H1 (cell line): ENCODE results near the gene NHLH2. TPM values are rescaled to one million over a fixed set of nuclear protein-coding genes. Genes with fewer than 3 reads are reported as not detected.

ENCODE experiments used
- CTCF ChIA-PET: fragments of 300-600 bp; sonication (Branson Sonifier 250); formaldehyde crosslinking; loops from one replicate; lab custom pipeline; 2021; ENCODE audit not compliant: partially characterized antibody; lab: Charles Lee
- POLR2A ChIA-PET: fragments of 300-600 bp; sonication (Branson Sonifier 250); formaldehyde crosslinking; loops from one replicate; lab custom pipeline; 2021; ENCODE audit warnings: inconsistent platforms; ENCODE audit not compliant: partially characterized antibody; lab: Charles Lee
- DNase-seq, 2 experiments: peaks; one replicate each; pipeline versions ENCODE4 v3.0.0 to v3.0.0-alpha.2; 2010 to 2022; ENCODE audit warnings: low spot score in 2 of 2, low read depth in 1 of 2, mixed read lengths in 1 of 2
- FAIRE-seq: peaks from 2 replicates; lab custom pipeline; 2011; peaks lifted over from hg19 to GRCh38; lab: Jason Lieb, UNC
- H2AFZ ChIP-seq: 2 replicates; pipeline ENCODE4 v1.8.1; 2012; ENCODE audit warnings: low read length, inconsistent platforms
- H2AK5ac ChIP-seq: 2 replicates; pipeline ENCODE4 v1.6.1; 2013; ENCODE audit warnings: low read depth, low read length
- H2BK120ac ChIP-seq: replicated peaks from 2 replicates; pipeline ENCODE3; 2013; ENCODE audit warnings: low read depth, low read length, inconsistent platforms
- H2BK12ac ChIP-seq: 2 replicates; pipeline ENCODE4 v1.6.1; 2013; ENCODE audit warnings: low read depth, low read length
- H2BK15ac ChIP-seq: 2 replicates; pipeline ENCODE4 v1.6.1; 2013; ENCODE audit warnings: low read length
- H2BK20ac ChIP-seq: 2 replicates; pipeline ENCODE4 v1.6.1; 2013; ENCODE audit warnings: low read length
- H2BK5ac ChIP-seq: 2 replicates; pipeline ENCODE4 v1.6.1; 2013; ENCODE audit warnings: low read depth, low read length
- H3K14ac ChIP-seq: 2 replicates; pipeline ENCODE4 v1.6.1; 2013; ENCODE audit warnings: inconsistent platforms; ENCODE audit not compliant: insufficient read length
- H3K18ac ChIP-seq: 2 replicates; pipeline ENCODE4 v1.6.1; 2013; ENCODE audit warnings: low read length; ENCODE audit errors: extremely low read depth
- H3K23ac ChIP-seq: 2 replicates; pipeline ENCODE4 v1.6.1; 2013; ENCODE audit warnings: inconsistent platforms; ENCODE audit not compliant: insufficient read length
- H3K23me2 ChIP-seq: 2 replicates; pipeline ENCODE4 v1.6.1; 2013; ENCODE audit warnings: low read depth, low read length
- H3K27ac ChIP-seq: 2 replicates; pipeline ENCODE4 v1.6.1; 2011; ENCODE audit warnings: low read depth, low read length, inconsistent platforms
- H3K27me3 ChIP-seq, 4 experiments: replicated peaks in 1 of 4; 1 replicate in 1 of 4; 2 replicates in 3 of 4; pipeline versions ENCODE4 v1.6.1 to v1.8.1; 2011 to 2013; ENCODE audit warnings: low read length in 3 of 4, mild to moderate bottlenecking in 3 of 4, inconsistent platforms in 2 of 4, mixed read lengths in 2 of 4, moderate library complexity in 1 of 4; ENCODE audit not compliant: control insufficient read depth in 3 of 4, insufficient read depth in 3 of 4; ENCODE audit errors: extremely low read depth in 1 of 4
- H3K36me3 ChIP-seq, 4 experiments: 2 replicates each; pipeline versions ENCODE4 v1.6.1 to v1.8.1; 2011 to 2013; ENCODE audit warnings: mild to moderate bottlenecking in 4 of 4, low read length in 3 of 4, moderate library complexity in 2 of 4, control low read depth in 1 of 4, inconsistent platforms in 1 of 4; ENCODE audit not compliant: insufficient read depth in 4 of 4, control insufficient read depth in 2 of 4
- H3K4ac ChIP-seq: replicated peaks from 2 replicates; pipeline ENCODE3; 2013; ENCODE audit warnings: low read length, low read depth, mixed read lengths, inconsistent platforms; ENCODE audit not compliant: insufficient read length
- H3K4me1 ChIP-seq, 4 experiments: replicated peaks in 1 of 4; 1 replicate in 1 of 4; 2 replicates in 3 of 4; pipeline versions ENCODE4 v1.6.1 to v1.8.1; 2011 to 2013; ENCODE audit warnings: low read length in 3 of 4, inconsistent platforms in 2 of 4, mixed read lengths in 1 of 4; ENCODE audit not compliant: insufficient read depth in 4 of 4, control insufficient read depth in 3 of 4
- H3K4me2 ChIP-seq, 2 experiments: 2 replicates each; pipeline versions ENCODE4 v1.6.1 to v1.8.1; 2011 to 2013; ENCODE audit warnings: low read depth in 2 of 2, low read length in 2 of 2, control low read depth in 1 of 2, inconsistent platforms in 1 of 2, mild to moderate bottlenecking in 1 of 2; ENCODE audit not compliant: insufficient read depth in 1 of 2
- H3K4me3 ChIP-seq, 4 experiments: fragments of 200-600, 300-600 bp in 1 of 4; sonication (generic), shearing (Covaris generic), sonication (Bioruptor Twin) in 1 of 4; 2 replicates each; pipeline versions ENCODE4 v1.5.1 to v1.8.1; 2011 to 2016; ENCODE audit warnings: low read length in 4 of 4, low read depth in 3 of 4, control low read depth in 2 of 4, inconsistent platforms in 2 of 4, mild to moderate bottlenecking in 2 of 4, mixed read lengths in 1 of 4, moderate library complexity in 1 of 4; ENCODE audit not compliant: insufficient read depth in 2 of 4; ENCODE audit errors: extremely low read depth in 1 of 4
- H3K56ac ChIP-seq: replicated peaks from 2 replicates; pipeline ENCODE3; 2013; ENCODE audit warnings: low read depth, mild to moderate bottlenecking, mixed read lengths, low read length, inconsistent platforms; ENCODE audit not compliant: insufficient read length
- H3K79me1 ChIP-seq: 2 replicates; pipeline ENCODE4 v1.6.1; 2013; ENCODE audit warnings: low read depth, low read length, control low read depth
- H3K79me2 ChIP-seq, 2 experiments: 2 replicates each; pipeline versions ENCODE4 v1.6.1 to v1.8.1; 2012 to 2013; ENCODE audit warnings: low read length in 2 of 2, mild to moderate bottlenecking in 2 of 2, inconsistent platforms in 1 of 2; ENCODE audit not compliant: insufficient read depth in 2 of 2, control insufficient read depth in 1 of 2
- H3K9ac ChIP-seq, 4 experiments: replicated peaks in 1 of 4; 1 replicate in 1 of 4; 2 replicates in 3 of 4; pipeline versions ENCODE4 v1.6.1 to v1.8.1; 2011 to 2013; ENCODE audit warnings: low read depth in 3 of 4, low read length in 3 of 4, control low read depth in 2 of 4, mild to moderate bottlenecking in 2 of 4, moderate library complexity in 2 of 4, inconsistent platforms in 1 of 4; ENCODE audit errors: extremely low read depth in 1 of 4
- H3K9me3 ChIP-seq, 2 experiments: 2 replicates each; pipeline versions ENCODE4 v1.6.1 to v1.8.1; 2012 to 2013; ENCODE audit warnings: mild to moderate bottlenecking in 2 of 2, moderate library complexity in 2 of 2, control low read depth in 1 of 2, inconsistent platforms in 1 of 2, low read depth in 1 of 2, low read length in 1 of 2, mixed read lengths in 1 of 2; ENCODE audit not compliant: insufficient read depth in 2 of 2
- H4K20me1 ChIP-seq, 2 experiments: replicated peaks in 1 of 2; 2 replicates each; pipeline versions ENCODE3 to v1.8.1; 2011 to 2013; ENCODE audit warnings: inconsistent platforms in 2 of 2, low read length in 2 of 2, mild to moderate bottlenecking in 1 of 2; ENCODE audit not compliant: insufficient read depth in 2 of 2, control insufficient read depth in 1 of 2
- H4K5ac ChIP-seq: 2 replicates; pipeline ENCODE4 v1.6.1; 2013; ENCODE audit warnings: low read length, low read depth, mixed read lengths, inconsistent platforms; ENCODE audit not compliant: insufficient read length
- H4K8ac ChIP-seq: 2 replicates; pipeline ENCODE4 v1.8.0; 2013; ENCODE audit warnings: mild to moderate bottlenecking, moderate library complexity, low read length, inconsistent platforms; ENCODE audit not compliant: insufficient read depth; ENCODE audit errors: extremely low read depth
- H4K91ac ChIP-seq: replicated peaks from 2 replicates; pipeline ENCODE3; 2013; ENCODE audit warnings: low read length, mixed read lengths, inconsistent platforms; ENCODE audit not compliant: insufficient read length
- ATF3 ChIP-seq: IDR thresholded peaks from 2 replicates; pipeline ENCODE4 v1.6.1; 2011; ENCODE audit warnings: low read depth, mild to moderate bottlenecking, low read length; ENCODE audit not compliant: insufficient read depth
- BRCA1 ChIP-seq: IDR thresholded peaks from 2 replicates; pipeline ENCODE4 v1.6.1; 2012; ENCODE audit warnings: low read depth, low read length, improper control_type of control experiment
- CTBP2 ChIP-seq: IDR thresholded peaks from 2 replicates; pipeline ENCODE4 v1.7.0; 2011; ENCODE audit warnings: borderline replicate concordance, mild to moderate bottlenecking, moderate library complexity, mixed read lengths, low read length; ENCODE audit not compliant: insufficient read depth, insufficient read length
- FOSL1 ChIP-seq: IDR thresholded peaks from 2 replicates; pipeline ENCODE4 v1.6.1; 2011; ENCODE audit warnings: mild to moderate bottlenecking, low read depth, low read length, moderate library complexity; ENCODE audit not compliant: insufficient read depth
- GABPA ChIP-seq: IDR thresholded peaks from 2 replicates; pipeline ENCODE4 v1.6.1; 2011; ENCODE audit warnings: mild to moderate bottlenecking, low read length, moderate library complexity, borderline replicate concordance; ENCODE audit not compliant: insufficient read depth
- GTF2F1 ChIP-seq: IDR thresholded peaks from 2 replicates; pipeline ENCODE4 v1.6.1; 2012; ENCODE audit warnings: low read depth, low read length, improper control_type of control experiment, borderline replicate concordance
- KDM5A ChIP-seq: fragments of 200-600 bp; IDR thresholded peaks from 2 replicates; pipeline ENCODE4 v1.7.1; 2012; ENCODE audit warnings: mild to moderate bottlenecking, low read length, inconsistent platforms, mixed read lengths
- POU5F1 ChIP-seq: IDR thresholded peaks from 2 replicates; pipeline ENCODE4 v1.6.1; 2011; ENCODE audit warnings: low read depth, mild to moderate bottlenecking, low read length, moderate library complexity
- RXRA ChIP-seq: IDR thresholded peaks from 2 replicates; pipeline ENCODE4 v1.6.1; 2011; ENCODE audit warnings: low read depth, mild to moderate bottlenecking, low read length, moderate library complexity; ENCODE audit not compliant: insufficient read depth
- SAP30 ChIP-seq: fragments of 300-600 bp; sonication (generic); IDR thresholded peaks from 2 replicates; pipeline ENCODE4 v1.7.1; 2012; ENCODE audit warnings: low read length, moderate library complexity, mild to moderate bottlenecking, inconsistent platforms; ENCODE audit not compliant: insufficient read depth, insufficient replicate concordance
- SP1 ChIP-seq: IDR thresholded peaks from 2 replicates; pipeline ENCODE4 v1.6.1; 2011; ENCODE audit warnings: low read depth, low read length
- TAF1 ChIP-seq: IDR thresholded peaks from 2 replicates; pipeline ENCODE4 v1.6.1; 2011; ENCODE audit warnings: mild to moderate bottlenecking, low read depth, low read length
- TAF7 ChIP-seq: optimal IDR thresholded peaks from 2 replicates; pipeline ENCODE3; 2011; ENCODE audit warnings: low read depth, mild to moderate bottlenecking, inconsistent platforms, low read length, moderate library complexity, borderline replicate concordance
- WGBS, 2 experiments: shearing (Covaris generic) in 1 of 2; methylation state at CpG; one replicate each; pipeline versions ENCODE4 v1.1.6 to v1.1.7; 2013 to 2015; ENCODE audit warnings: low lambda C conversion rate in 2 of 2, mixed read lengths in 2 of 2, inconsistent platforms in 1 of 2, low coverage in 1 of 2, missing lambda C conversion rate in 1 of 2; ENCODE audit not compliant: insufficient replicate concordance in 2 of 2, insufficient coverage in 1 of 2, insufficient read length in 1 of 2; ENCODE audit errors: extremely low coverage in 1 of 2, missing lambda C conversion rate in 1 of 2; 5-methylcytosine and 5-hydroxymethylcytosine counted together
- polyA plus RNA-seq, 7 experiments: library from polyadenylated mRNA; depleted of rRNA in 3 of 7; stranded (reverse) in 5 of 7; unstranded in 2 of 7; fragments of >200 nt in 5 of 7; fragments of 200-250 nt in 2 of 7; gene quantifications; 1 replicate in 5 of 7; 2 replicates in 1 of 7; 4 replicates in 1 of 7; pipeline versions ENCODE4 v1.2.1 to v1.2.3, GENCODE V29; 2011 to 2013; ENCODE audit warnings: missing spikeins in 2 of 7, mixed read lengths in 2 of 7
- total RNA-seq: library from RNA; stranded (reverse); fragmentation: NEBNext Ultra II Directional; extraction: Animal tissue kit (Norgen Biotek cat#: 25700); gene quantifications from 2 replicates; pipeline ENCODE4 v1.2.1, GENCODE V29; 2021

Gene NHLH2
- total and polyA plus RNA-seq, 2 of the 8 experiments (the other 6 are each of a cell fraction or from before 2014, with no cell fraction given) = 0.92 to 1.1 TPM

DNA sequence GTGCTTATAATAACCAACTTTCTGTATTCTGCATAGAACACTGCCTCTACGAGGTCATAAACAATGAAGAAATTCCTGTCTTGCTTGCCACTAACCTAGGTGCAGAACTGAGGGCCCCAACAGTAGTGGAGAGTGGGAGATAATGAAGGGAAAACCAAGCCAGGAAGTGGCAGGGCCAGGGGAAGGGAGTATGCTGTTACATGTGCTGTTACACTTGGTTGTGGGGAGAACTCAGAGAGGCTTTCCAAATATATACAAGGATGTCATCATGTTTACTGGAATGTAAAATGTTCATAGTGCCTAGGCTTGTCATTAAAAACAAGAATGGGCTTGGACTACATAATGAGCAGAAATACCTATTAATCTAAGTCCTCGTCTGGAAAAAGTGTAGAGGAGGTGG lies 31.1 kb downstream of the NHLH2 start:
- Histone ChIP-seq H3K4me2 (no peak overlapping the region), H3K27ac (no peak overlapping the region), H3K23me2 (no peaks in the 10 kb centered on the region), H3K14ac (no peak overlapping the region), H3K56ac (no peak overlapping the region), H3K27me3 (no peaks in the 10 kb centered on the region), H2BK12ac (no peak overlapping the region), H3K36me3 (no peaks in the 10 kb centered on the region), H4K8ac (no peak overlapping the region), H3K18ac (no peak overlapping the region), H3K4me3 (no peak overlapping the region), H4K20me1 (no peaks in the 10 kb centered on the region), H2BK20ac (no peak overlapping the region), H3K23ac (no peak overlapping the region), H3K79me2 (no peaks in the 10 kb centered on the region), H2BK120ac (no peak overlapping the region), H3K9me3 (no peaks in the 10 kb centered on the region; a peak in 1 of 4 replicates), H3K79me1 (no peaks in the 10 kb centered on the region), H3K4me1 (peaks cover 0 to 6% (median under 1%) of the 10 kb centered on the region in 4 experiments; a peak in 1 of 7 replicates), H3K9ac (no peak overlapping the region), H4K91ac (no peak overlapping the region), H2AK5ac (no peak overlapping the region), H2BK5ac (no peak overlapping the region), H4K5ac (no peak overlapping the region), H3K4ac (no peak overlapping the region), H2BK15ac (no peak overlapping the region), H2AFZ (no peak overlapping the region)
- POLR2A ChIA-PET = no interaction called here
- WGBS, 2 experiments = 88% methylated on average over 2 of the region's 2 CpGs; no CpG with 5 or more reads in 1 of the 2 experiments
- DNase-seq (no peak), FAIRE-seq (no peak)
- CTCF ChIA-PET = interaction anchor here (1.3 to 4.0 kb wide), 6 partner anchors 68 to 211 kb away, joined by 3 to 27 read pairs (median 4); no protein-coding TSS in a partner anchor
- TF ChIP-seq CTBP2 = no peak
- TF ChIP-seq ATF3 = no peak
- no peak for TF ChIP-seq BRCA1
- TF ChIP-seq FOSL1 = no peak
- no peak for TF ChIP-seq TAF1
- no peak for TF ChIP-seq TAF7
- no peak for TF ChIP-seq SAP30
- no peak for TF ChIP-seq GABPA
- TF ChIP-seq KDM5A = no peak
- no peak for TF ChIP-seq GTF2F1
- no peak for TF ChIP-seq SP1
- no peak for TF ChIP-seq RXRA
- no peak for TF ChIP-seq POU5F1
